Rectal smooth muscle tissue (tissue), 1 donor: Measurements from ENCODE around the gene PALM.

Experiments used
- H3K27ac ChIP-seq: one replicate; pipeline ENCODE4 v1.7.0; 2013; ENCODE audit warnings: low read depth, low read length, inconsistent platforms
- H3K27me3 ChIP-seq: one replicate; pipeline ENCODE4 v1.7.0; 2013; ENCODE audit warnings: low read length; ENCODE audit not compliant: control insufficient read depth, insufficient read depth
- H3K36me3 ChIP-seq: one replicate; pipeline ENCODE4 v1.7.0; 2013; ENCODE audit warnings: low read length; ENCODE audit not compliant: control insufficient read depth, insufficient read depth
- H3K4me1 ChIP-seq: one replicate; pipeline ENCODE4 v1.7.0; 2013; ENCODE audit warnings: low read length; ENCODE audit not compliant: control insufficient read depth, insufficient read depth
- H3K4me3 ChIP-seq: one replicate; pipeline ENCODE4 v1.7.0; 2013; ENCODE audit warnings: low read length
- H3K9ac ChIP-seq: one replicate; pipeline ENCODE4 v1.7.0; 2013; ENCODE audit warnings: low read length

The PALM gene

GRCh38 chr19:757811-758668 lies 49.3 kb downstream of the PALM start:
- Histone ChIP-seq H3K27ac (no peak overlapping the region), H3K36me3 (peaks cover 5% of the 10 kb centered on the region), H3K27me3 (no peaks in the 10 kb centered on the region), H3K9ac (no peak overlapping the region), H3K4me1 (no peaks in the 10 kb centered on the region), H3K4me3 (no peak overlapping the region)

GRCh38 chr19:763181-763580 lies 54.4 kb downstream of the PALM start:
- Histone ChIP-seq H3K4me1 (no peaks in the 10 kb centered on the region), H3K27ac (no peak overlapping the region), H3K4me3 (no peak overlapping the region), H3K36me3 (peaks cover 6% of the 10 kb centered on the region), H3K27me3 (no peaks in the 10 kb centered on the region), H3K9ac (no peak overlapping the region)

- Histone ChIP-seq H3K4me3 (no peak overlapping the region), H3K4me1 (no peaks in the 10 kb centered on the region), H3K9ac (no peak overlapping the region), H3K36me3 (peaks cover 6% of the 10 kb centered on the region), H3K27me3 (no peaks in the 10 kb centered on the region), H3K27ac (no peak overlapping the region)
Measured at GRCh38 chr19:763869-764268, 55.1 kb downstream of the PALM start.

- Histone ChIP-seq H3K4me1 (no peaks in the 10 kb centered on the region), H3K27ac (no peak overlapping the region), H3K4me3 (no peak overlapping the region), H3K36me3 (peaks cover 6% of the 10 kb centered on the region), H3K27me3 (no peaks in the 10 kb centered on the region), H3K9ac (no peak overlapping the region)
Measured at GRCh38 chr19:764301-764700, 55.6 kb downstream of the PALM start.

- H3K4me1 ChIP-seq, result no peaks in the 10 kb centered on the region
- H3K27ac ChIP-seq, result no peak overlapping the region
- no peaks in the 10 kb centered on the region for H3K27me3 ChIP-seq
- H3K9ac ChIP-seq, result no peak overlapping the region
- no peak overlapping the region for H3K4me3 ChIP-seq
- peaks cover 2% of the 10 kb centered on the region for H3K36me3 ChIP-seq
Measured at GRCh38 chr19:765179-765738, 56.5 kb downstream of the PALM start.

- Histone ChIP-seq H3K9ac (no peak overlapping the region), H3K4me1 (no peaks in the 10 kb centered on the region), H3K4me3 (no peak overlapping the region), H3K27ac (no peak overlapping the region), H3K36me3 (no peaks in the 10 kb centered on the region), H3K27me3 (no peaks in the 10 kb centered on the region)
Measured at GRCh38 chr19:768424-768823, 59.7 kb downstream of the PALM start.

GRCh38 chr19:769616-770015 lies 60.9 kb downstream of the PALM start:
- no peak overlapping the region for H3K27ac ChIP-seq
- no peaks in the 10 kb centered on the region for H3K27me3 ChIP-seq
- no peaks in the 10 kb centered on the region for H3K4me1 ChIP-seq
- no peak overlapping the region for H3K9ac ChIP-seq
- H3K36me3 ChIP-seq, result no peaks in the 10 kb centered on the region
- no peak overlapping the region for H3K4me3 ChIP-seq

GRCh38 chr19:771332-771785 lies 62.6 kb downstream of the PALM start:
- H3K9ac ChIP-seq, result no peak overlapping the region
- no peaks in the 10 kb centered on the region for H3K4me1 ChIP-seq
- no peaks in the 10 kb centered on the region for H3K27me3 ChIP-seq
- H3K36me3 ChIP-seq, result no peaks in the 10 kb centered on the region
- H3K4me3 ChIP-seq, result no peak overlapping the region
- no peak overlapping the region for H3K27ac ChIP-seq

- Histone ChIP-seq H3K27ac (no peak overlapping the region), H3K27me3 (no peaks in the 10 kb centered on the region), H3K4me1 (no peaks in the 10 kb centered on the region), H3K9ac (no peak overlapping the region), H3K4me3 (no peak overlapping the region), H3K36me3 (no peaks in the 10 kb centered on the region)
Measured at GRCh38 chr19:772063-772462, 63.3 kb downstream of the PALM start.

GRCh38 chr19:772730-773436 lies 64.1 kb downstream of the PALM start:
- Histone ChIP-seq H3K4me1 (no peaks in the 10 kb centered on the region), H3K27ac (no peak overlapping the region), H3K4me3 (no peak overlapping the region)

GRCh38 chr19:776549-776948 lies 67.8 kb downstream of the PALM start:
- no peak overlapping the region for H3K27ac ChIP-seq
- no peaks in the 10 kb centered on the region for H3K27me3 ChIP-seq
- no peaks in the 10 kb centered on the region for H3K36me3 ChIP-seq
- H3K9ac ChIP-seq, result no peak overlapping the region
- no peak overlapping the region for H3K4me3 ChIP-seq
- no peaks in the 10 kb centered on the region for H3K4me1 ChIP-seq

More at GRCh38 chr19:772730-773436, 64.1 kb downstream of the PALM start:
- H3K36me3 ChIP-seq, result no peaks in the 10 kb centered on the region
- H3K9ac ChIP-seq, result no peak overlapping the region
- no peaks in the 10 kb centered on the region for H3K27me3 ChIP-seq

- H3K9ac ChIP-seq, result no peak overlapping the region
- no peaks in the 10 kb centered on the region for H3K36me3 ChIP-seq
- H3K4me3 ChIP-seq, result no peak overlapping the region
- H3K27ac ChIP-seq, result no peak overlapping the region
- no peaks in the 10 kb centered on the region for H3K27me3 ChIP-seq
- no peaks in the 10 kb centered on the region for H3K4me1 ChIP-seq
Measured at GRCh38 chr19:778910-779653, 70.3 kb downstream of the PALM start.
